Osteocyte (in vitro differentiated cells): ENCODE results near the gene OBP2B. TPM values are rescaled to one million over a fixed set of nuclear protein-coding genes. Genes with fewer than 3 reads are reported as not detected.

ENCODE experiments used
- DNase-seq: peaks from one replicate; pipeline ENCODE4 v3.0.0; 2021; ENCODE audit warnings: mixed read lengths; ENCODE audit not compliant: unreplicated experiment; ENCODE audit errors: extremely low spot score
- H3K27ac Mint-ChIP-seq: one replicate; pipeline ENCODE4 v1.8.0; 2021; ENCODE audit warnings: mild to moderate bottlenecking, mixed read lengths; ENCODE audit not compliant: unreplicated experiment
- H3K27me3 Mint-ChIP-seq: one replicate; pipeline ENCODE4 v1.8.0; 2021; ENCODE audit warnings: mixed read lengths; ENCODE audit not compliant: unreplicated experiment
- H3K36me3 Mint-ChIP-seq: one replicate; pipeline ENCODE4 v1.8.0; 2021; ENCODE audit warnings: mixed read lengths; ENCODE audit not compliant: unreplicated experiment
- H3K4me1 Mint-ChIP-seq: one replicate; pipeline ENCODE4 v1.8.0; 2021; ENCODE audit warnings: mixed read lengths; ENCODE audit not compliant: unreplicated experiment
- H3K4me3 Mint-ChIP-seq: one replicate; pipeline ENCODE4 v1.8.0; 2021; ENCODE audit warnings: mild to moderate bottlenecking, moderate library complexity, mixed read lengths; ENCODE audit not compliant: unreplicated experiment
- H3K9me3 Mint-ChIP-seq: one replicate; pipeline ENCODE4 v1.8.0; 2021; ENCODE audit warnings: mixed read lengths; ENCODE audit not compliant: unreplicated experiment
- CTCF ChIP-seq: fragments of 200-600 bp; sonication (generic); IDR thresholded peaks from 2 replicates; pipeline ENCODE4 v1.5.0; 2021; ENCODE audit warnings: antibody characterized with exemption, mild to moderate bottlenecking, moderate library complexity
- total RNA-seq: library from RNA; stranded (reverse); gene quantifications from 2 replicates; pipeline ENCODE4 v1.2.1, GENCODE V29; 2021

OBP2B gene
- total RNA-seq, 1 donor from 2014 or later: not detected

- Mint-ChIP-seq H3K27ac (no peak overlapping the region), H3K4me1 (peaks cover 6% of the 10 kb centered on the region)
- DNase-seq: no peak
Measured at GRCh38 chr9:133164191-133164590, 44.9 kb downstream of the OBP2B start.

GRCh38 chr9:133163504-133164172 lies 45.4 kb downstream of the OBP2B start, which contains the start of gene GBGT1:
GBGT1 (minus strand) TSS chr9:133163914; CDS start chr9:133162412, 1,502 bp downstream.
- Mint-ChIP-seq H3K4me1 (peaks cover 6% of the 10 kb centered on the region), H3K9me3 (no peaks in the 10 kb centered on the region), H3K4me3 (peak within 1 kb of the TSS; percentile 69), H3K36me3 (no peaks in the 10 kb centered on the region), H3K27ac (no peak within 1 kb of the TSS), H3K27me3 (no peaks in the 10 kb centered on the region)
- DNase-seq: no peak
- TF ChIP-seq CTCF: no peak

More at GRCh38 chr9:133164191-133164590, 44.9 kb downstream of the OBP2B start:
- no peaks in the 10 kb centered on the region for H3K27me3 Mint-ChIP-seq
- no peak for TF ChIP-seq CTCF
- no peaks in the 10 kb centered on the region for H3K9me3 Mint-ChIP-seq
- peak overlapping the region; percentile 29 for H3K4me3 Mint-ChIP-seq
- H3K36me3 Mint-ChIP-seq: no peaks in the 10 kb centered on the region

- Mint-ChIP-seq H3K36me3 (no peaks in the 10 kb centered on the region), H3K27me3 (no peaks in the 10 kb centered on the region), H3K9me3 (no peaks in the 10 kb centered on the region), H3K27ac (no peak overlapping the region), H3K4me1 (peaks cover 6% of the 10 kb centered on the region), H3K4me3 (peak overlapping the region; percentile 18)
- no peak for DNase-seq
- no peak for TF ChIP-seq CTCF
Measured at GRCh38 chr9:133162861-133163503, 46.1 kb downstream of the OBP2B start.

- no peak overlapping the region for H3K27ac Mint-ChIP-seq
- H3K36me3 Mint-ChIP-seq: no peaks in the 10 kb centered on the region
- no peak for TF ChIP-seq CTCF
- H3K4me1 Mint-ChIP-seq: peaks cover 6% of the 10 kb centered on the region
- no peaks in the 10 kb centered on the region for H3K9me3 Mint-ChIP-seq
- H3K27me3 Mint-ChIP-seq: no peaks in the 10 kb centered on the region
- no peak for DNase-seq
- no peak overlapping the region for H3K4me3 Mint-ChIP-seq
Measured at GRCh38 chr9:133161547-133161950, 47.5 kb downstream of the OBP2B start.

GRCh38 chr9:133160742-133161546 lies 48.1 kb downstream of the OBP2B start:
- Mint-ChIP-seq H3K9me3 (no peaks in the 10 kb centered on the region), H3K27me3 (no peaks in the 10 kb centered on the region), H3K27ac (no peak overlapping the region), H3K4me3 (no peak overlapping the region), H3K4me1 (peaks cover 6% of the 10 kb centered on the region), H3K36me3 (no peaks in the 10 kb centered on the region)
- DNase-seq: peak; percentile 84
- peak; percentile 64 for TF ChIP-seq CTCF
